Cardiac muscle cell (in vitro differentiated cells and primary cell): Measurements from ENCODE around the gene DUSP11. TPM values are rescaled to one million over a fixed set of nuclear protein-coding genes. Genes with fewer than 3 reads are reported as not detected.
"Not testable (repeated sequence)": the region's sequence is repeated elsewhere in the genome, so short reads cannot be mapped to it uniquely, and the experiment has no call there.

ENCODE experiments used
- DNase-seq, 2 donors: peaks; one replicate each; pipeline versions ENCODE4 v3.0.0 to v3.0.0-alpha.2; 2010 to 2017; ENCODE audit warnings: low read depth in 1 of 2, low spot score in 1 of 2
- H3K27ac ChIP-seq: fragments of 200-600 bp; sonication (generic); 2 replicates; pipeline ENCODE4 v1.5.1; 2016
- H3K27me3 ChIP-seq: fragments of 200-600 bp; sonication (generic); 2 replicates; pipeline ENCODE4 v1.6.0; 2016; ENCODE audit warnings: control low read depth
- H3K36me3 ChIP-seq: fragments of 200-600 bp; sonication (generic); 2 replicates; pipeline ENCODE4 v1.5.1; 2016; ENCODE audit warnings: control low read depth
- H3K4me1 ChIP-seq: fragments of 200-600 bp; sonication (generic); 2 replicates; pipeline ENCODE4 v1.8.1; 2017; ENCODE audit warnings: low read depth, mild to moderate bottlenecking, mixed run types
- H3K4me3 ChIP-seq: fragments of 200-600 bp; sonication (generic); 2 replicates; pipeline ENCODE4 v1.5.1; 2016; ENCODE audit warnings: mild to moderate bottlenecking
- H3K9me3 ChIP-seq: fragments of 200-600 bp; sonication (generic); 2 replicates; pipeline ENCODE4 v1.5.1; 2017; ENCODE audit warnings: low read depth, mild to moderate bottlenecking, control low read depth
- polyA plus RNA-seq: library from polyadenylated mRNA; unstranded; fragments of >200 nt; fragmentation: Nextera tagmentation; extraction: Ambion mirVana; gene quantifications from 2 replicates; pipeline ENCODE4 v1.2.1, GENCODE V29; 2016
- total RNA-seq: library from RNA; depleted of rRNA; stranded (reverse); fragments of >200 nt; gene quantifications from 2 replicates; pipeline ENCODE4 v1.2.3, GENCODE V29; 2016
- TF ChIP-seq, protein P1 (sequence below): IDR thresholded peaks from 2 replicates; pipeline ENCODE4 v1.5.1; 2012; ENCODE audit warnings: low read depth, mild to moderate bottlenecking, low read length

The DUSP11 gene
- total and polyA plus RNA-seq, 2 experiments from 2014 or later: 16.9 to 22.2 TPM

DNA sequence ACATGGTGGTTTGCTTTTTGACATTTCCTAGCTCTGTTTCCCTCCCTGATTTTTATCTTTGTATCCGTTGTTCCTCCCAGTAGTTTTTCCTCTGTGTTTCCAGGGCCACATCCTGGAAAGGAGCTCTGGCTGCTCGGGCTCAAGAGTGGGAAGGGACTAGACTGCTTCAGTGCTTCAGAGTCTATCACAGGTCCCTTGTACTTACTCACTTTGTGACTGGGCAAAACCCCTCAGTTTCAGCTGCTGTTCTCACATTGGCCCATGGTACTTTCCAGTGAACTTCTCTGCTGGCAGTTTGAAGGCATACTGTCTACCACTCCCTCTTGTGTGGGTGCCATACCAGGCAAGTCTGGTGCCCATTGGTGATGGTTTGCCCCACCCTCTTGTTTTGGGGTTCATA lies 41.3 kb upstream of the DUSP11 start:
- H3K36me3 ChIP-seq: no peaks in the 10 kb centered on the region
- DNase-seq: no peak
- H3K4me3 ChIP-seq: no peak overlapping the region
- TF ChIP-seq, protein P1, sequence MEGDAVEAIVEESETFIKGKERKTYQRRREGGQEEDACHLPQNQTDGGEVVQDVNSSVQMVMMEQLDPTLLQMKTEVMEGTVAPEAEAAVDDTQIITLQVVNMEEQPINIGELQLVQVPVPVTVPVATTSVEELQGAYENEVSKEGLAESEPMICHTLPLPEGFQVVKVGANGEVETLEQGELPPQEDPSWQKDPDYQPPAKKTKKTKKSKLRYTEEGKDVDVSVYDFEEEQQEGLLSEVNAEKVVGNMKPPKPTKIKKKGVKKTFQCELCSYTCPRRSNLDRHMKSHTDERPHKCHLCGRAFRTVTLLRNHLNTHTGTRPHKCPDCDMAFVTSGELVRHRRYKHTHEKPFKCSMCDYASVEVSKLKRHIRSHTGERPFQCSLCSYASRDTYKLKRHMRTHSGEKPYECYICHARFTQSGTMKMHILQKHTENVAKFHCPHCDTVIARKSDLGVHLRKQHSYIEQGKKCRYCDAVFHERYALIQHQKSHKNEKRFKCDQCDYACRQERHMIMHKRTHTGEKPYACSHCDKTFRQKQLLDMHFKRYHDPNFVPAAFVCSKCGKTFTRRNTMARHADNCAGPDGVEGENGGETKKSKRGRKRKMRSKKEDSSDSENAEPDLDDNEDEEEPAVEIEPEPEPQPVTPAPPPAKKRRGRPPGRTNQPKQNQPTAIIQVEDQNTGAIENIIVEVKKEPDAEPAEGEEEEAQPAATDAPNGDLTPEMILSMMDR: no peak
- no peaks in the 10 kb centered on the region for H3K9me3 ChIP-seq
- H3K27ac ChIP-seq: no peak overlapping the region
- no peaks in the 10 kb centered on the region for H3K4me1 ChIP-seq
- peaks cover 44% of the 10 kb centered on the region for H3K27me3 ChIP-seq

DNA sequence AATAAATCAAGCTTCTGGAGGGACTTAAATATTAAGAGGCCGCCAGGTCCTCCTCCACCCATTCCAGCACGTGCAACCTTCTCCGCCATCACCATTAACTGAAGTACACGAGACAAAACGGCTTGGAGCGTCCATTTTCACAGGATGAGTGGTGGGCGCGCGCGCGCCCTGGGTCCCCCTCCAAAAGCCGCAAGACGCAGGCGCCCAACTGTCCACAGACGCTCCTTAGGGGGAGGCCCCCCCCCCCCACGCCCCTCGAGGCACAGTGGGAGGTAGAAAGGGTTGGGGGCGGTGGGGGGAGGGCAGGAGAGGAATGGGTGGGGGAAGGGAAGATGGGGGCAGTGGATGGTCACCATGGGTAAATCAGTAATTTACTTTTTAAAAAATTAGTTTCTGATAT lies 38.4 kb upstream of the DUSP11 start:
- Histone ChIP-seq H3K4me3 (no peak overlapping the region), H3K27me3 (peaks cover 51% of the 10 kb centered on the region), H3K36me3 (no peaks in the 10 kb centered on the region), H3K9me3 (no peaks in the 10 kb centered on the region), H3K27ac (no peak overlapping the region), H3K4me1 (no peaks in the 10 kb centered on the region)
- TF ChIP-seq, protein P1: no peak
- DNase-seq: no peak

DNA sequence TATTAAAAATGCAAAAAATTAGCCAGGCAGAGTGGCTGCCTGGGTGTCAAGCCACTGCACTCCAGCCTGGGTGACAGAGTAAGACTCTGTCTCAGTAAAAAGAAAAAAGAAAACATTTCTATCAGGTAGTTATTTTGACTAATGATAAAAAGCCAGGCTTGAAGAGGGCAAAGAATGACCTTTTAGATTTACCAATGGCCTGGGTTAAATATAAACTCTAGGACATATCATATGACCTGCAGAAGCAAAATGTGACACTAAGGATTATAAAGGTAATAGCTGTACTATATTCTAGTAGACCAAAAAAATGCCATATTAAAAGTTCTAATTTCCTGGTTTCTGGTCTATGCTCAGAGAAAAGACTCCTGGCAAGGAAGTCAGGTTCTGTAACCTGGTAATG lies 32.7 kb upstream of the DUSP11 start:
- H3K27ac ChIP-seq: no peak overlapping the region
- no peaks in the 10 kb centered on the region for H3K9me3 ChIP-seq
- TF ChIP-seq, protein P1: no peak
- H3K4me3 ChIP-seq: no peak overlapping the region
- peaks cover 48% of the 10 kb centered on the region for H3K27me3 ChIP-seq
- no peaks in the 10 kb centered on the region for H3K4me1 ChIP-seq
- H3K36me3 ChIP-seq: no peaks in the 10 kb centered on the region
- no peak for DNase-seq

DNA sequence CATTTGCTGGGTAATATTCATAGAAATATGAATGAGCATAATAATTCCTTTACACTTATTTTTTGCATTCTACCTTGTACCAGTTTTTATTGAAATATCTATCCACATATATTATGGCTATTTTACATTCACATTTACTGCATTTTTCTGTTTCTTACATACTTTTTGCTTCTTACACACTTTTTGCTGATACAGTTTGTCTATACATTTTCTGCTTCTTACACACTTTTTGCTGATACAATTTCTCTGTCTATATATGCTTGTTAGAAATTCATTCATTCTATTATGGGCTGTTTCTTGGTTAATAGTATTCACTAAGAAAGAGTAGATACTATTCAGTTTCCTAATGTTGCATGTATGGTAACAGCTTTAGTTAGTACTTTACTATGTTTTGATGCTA lies 32.0 kb upstream of the DUSP11 start:
- Histone ChIP-seq H3K27me3 (peaks cover 48% of the 10 kb centered on the region), H3K36me3 (no peaks in the 10 kb centered on the region), H3K9me3 (no peaks in the 10 kb centered on the region), H3K4me3 (no peak overlapping the region), H3K27ac (no peak overlapping the region), H3K4me1 (no peaks in the 10 kb centered on the region)
- TF ChIP-seq, protein P1: no peak
- DNase-seq: no peak

DNA sequence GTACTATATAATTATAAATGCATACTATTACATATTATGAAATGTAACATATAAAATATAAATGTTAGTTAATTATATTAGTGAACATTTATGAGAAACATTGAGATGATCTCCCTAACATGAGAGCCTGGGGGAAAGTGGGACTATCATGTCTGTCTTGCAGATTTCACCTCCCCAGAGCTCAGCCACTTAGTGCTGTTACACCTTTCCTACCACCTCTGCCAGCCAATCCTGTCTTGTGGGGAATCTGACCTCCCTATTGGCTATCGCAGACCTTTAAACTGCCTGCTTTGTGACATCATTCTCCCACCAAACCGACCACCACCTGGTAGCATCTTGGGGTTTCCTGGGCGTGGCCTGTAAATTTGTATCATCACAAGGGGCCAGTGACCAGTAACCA lies 4.0 kb upstream of the DUSP11 start, which contains the start of gene C2orf78:
Gene C2orf78, plus strand, starts transcription at position 301 of the 400 bp plus-strand sequence. CDS start 127 bp downstream, outside the sequence.
- not testable (repeated sequence) for H3K27ac ChIP-seq, H3K36me3 ChIP-seq, H3K4me1 ChIP-seq, H3K27me3 ChIP-seq, H3K9me3 ChIP-seq, H3K4me3 ChIP-seq, DNase-seq

DNA sequence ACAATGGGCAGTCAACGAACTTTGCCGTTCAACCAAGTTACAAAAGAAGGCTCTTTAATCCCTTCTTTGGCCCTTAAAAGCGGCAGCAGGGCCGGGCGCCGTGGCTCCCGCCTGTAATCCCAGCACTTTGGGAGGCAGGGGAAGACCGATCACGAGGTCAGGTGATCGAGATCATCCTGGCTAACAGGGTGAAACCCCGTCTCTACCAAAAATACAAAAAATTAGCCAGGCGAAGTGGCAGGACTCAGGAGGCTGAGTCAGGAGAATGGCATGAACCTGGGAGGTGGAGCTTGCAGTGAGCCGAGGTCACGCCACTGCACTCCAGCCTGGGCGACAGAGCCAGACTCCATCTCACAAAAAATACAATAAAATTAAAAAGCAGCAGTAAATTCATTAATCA lies 3.5 kb upstream of the DUSP11 start:
- H3K4me1 ChIP-seq, DNase-seq, H3K27ac ChIP-seq, H3K36me3 ChIP-seq, H3K27me3 ChIP-seq, H3K9me3 ChIP-seq, H3K4me3 ChIP-seq: not testable (repeated sequence)

DNA sequence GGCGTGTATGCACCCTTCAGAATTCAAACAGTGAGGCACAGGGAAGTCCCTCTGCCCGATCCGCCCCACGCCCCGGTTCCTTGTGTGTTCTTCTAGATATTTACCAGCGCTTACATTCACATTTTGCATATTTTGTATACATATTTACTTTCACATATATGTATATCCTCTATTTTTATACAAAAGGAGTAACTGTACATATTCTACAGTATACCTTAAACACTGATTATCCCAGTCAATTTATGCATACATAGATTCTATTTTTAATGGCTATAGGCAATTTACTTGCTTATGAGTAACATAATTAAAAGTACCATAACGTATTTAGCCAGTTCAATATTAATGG lies 307 bp upstream of the DUSP11 start:
- DNase-seq: no peak
- Histone ChIP-seq H3K4me1 (peaks cover 8% of the 10 kb centered on the region), H3K27me3 (no peaks in the 10 kb centered on the region), H3K36me3 (peaks cover 10% of the 10 kb centered on the region), H3K27ac (no peak overlapping the region), H3K4me3 (peak overlapping the region; percentile 94), H3K9me3 (no peaks in the 10 kb centered on the region)
- TF ChIP-seq, protein P1: no peak

DNA sequence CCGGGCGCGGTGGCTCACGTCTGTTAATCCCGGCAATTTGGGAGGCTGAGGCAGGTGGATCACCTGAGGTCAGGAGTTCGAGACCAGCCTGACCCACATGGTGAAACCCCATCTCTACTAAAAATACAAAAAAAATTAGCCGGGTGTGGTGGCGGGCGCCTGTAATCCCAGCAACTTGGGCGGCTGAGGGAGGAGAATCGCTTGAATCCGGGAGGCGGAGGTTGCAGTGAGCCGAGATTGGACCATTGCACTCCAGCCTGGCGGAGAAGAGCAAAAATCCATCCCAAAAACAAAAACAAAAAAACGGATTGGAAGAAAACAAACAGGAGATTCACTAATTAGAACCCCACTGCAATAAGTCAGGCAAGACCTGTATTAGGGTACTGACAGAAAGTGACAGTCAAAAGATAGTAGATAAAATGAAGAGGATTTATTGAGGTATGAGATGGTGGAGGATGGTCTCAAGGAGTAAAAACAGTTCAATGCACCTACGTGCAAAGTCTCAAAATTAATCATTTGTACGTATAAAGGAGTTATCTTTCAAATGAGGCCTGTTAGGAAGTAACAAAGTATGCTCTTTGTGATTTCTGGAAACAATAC lies 936 bp downstream of the DUSP11 start:
- not testable (repeated sequence) for DNase-seq, H3K9me3 ChIP-seq, H3K27me3 ChIP-seq, H3K4me1 ChIP-seq
- Histone ChIP-seq H3K4me3 (peak overlapping the region; percentile 94), H3K27ac (peak overlapping the region; percentile 89), H3K36me3 (peaks cover 21% of the 10 kb centered on the region)
